SK-N-MC (cell line): ENCODE results near the gene SLCO3A1.

ENCODE experiments used
- DNase-seq: peaks from one replicate; pipeline ENCODE4 v3.0.0-alpha.2; 2011; ENCODE audit warnings: low read depth, low spot score
- H3K27ac ChIP-seq: fragments of 200-600 bp; sonication (generic); 2 replicates; pipeline ENCODE4 v1.5.1; 2016; ENCODE audit warnings: mixed run types
- H3K36me3 ChIP-seq: fragments of 200-600 bp; sonication (generic); 2 replicates; pipeline ENCODE4 v1.6.1; 2017; ENCODE audit warnings: antibody characterized with exemption, low read length, mixed read lengths; ENCODE audit not compliant: insufficient read depth
- H3K4me3 ChIP-seq: fragments of 200-600 bp; sonication (generic); 2 replicates; pipeline ENCODE4 v1.5.1; 2016
- H3K9ac ChIP-seq: fragments of 200-600 bp; sonication (generic); 2 replicates; pipeline ENCODE4 v1.8.0; 2017; ENCODE audit warnings: mixed run types, mixed read lengths; ENCODE audit not compliant: insufficient read length
- H3K9me3 ChIP-seq: fragments of 200-600 bp; sonication (generic); 2 replicates; pipeline ENCODE4 v1.6.1; 2017; ENCODE audit warnings: low read depth, mild to moderate bottlenecking, antibody characterized with exemption, low read length, moderate library complexity, mixed read lengths
- EZH2 ChIP-seq: fragments of 200-600 bp; sonication (generic); IDR thresholded peaks from one replicate; pipeline ENCODE4 v1.6.1; 2017; ENCODE audit warnings: antibody characterized with exemption
- FOXP2 ChIP-seq: optimal IDR thresholded peaks from 2 replicates; pipeline ENCODE3; 2011; ENCODE audit warnings: mild to moderate bottlenecking, moderate library complexity; ENCODE audit not compliant: insufficient read depth; ENCODE audit errors: extremely low read length, control extremely low read depth
- POLR2AphosphoS5 ChIP-seq: IDR thresholded peaks from 2 replicates; pipeline ENCODE4 v1.6.1; 2012; ENCODE audit warnings: mild to moderate bottlenecking, low read depth, low read length, borderline replicate concordance

Gene SLCO3A1

DNA sequence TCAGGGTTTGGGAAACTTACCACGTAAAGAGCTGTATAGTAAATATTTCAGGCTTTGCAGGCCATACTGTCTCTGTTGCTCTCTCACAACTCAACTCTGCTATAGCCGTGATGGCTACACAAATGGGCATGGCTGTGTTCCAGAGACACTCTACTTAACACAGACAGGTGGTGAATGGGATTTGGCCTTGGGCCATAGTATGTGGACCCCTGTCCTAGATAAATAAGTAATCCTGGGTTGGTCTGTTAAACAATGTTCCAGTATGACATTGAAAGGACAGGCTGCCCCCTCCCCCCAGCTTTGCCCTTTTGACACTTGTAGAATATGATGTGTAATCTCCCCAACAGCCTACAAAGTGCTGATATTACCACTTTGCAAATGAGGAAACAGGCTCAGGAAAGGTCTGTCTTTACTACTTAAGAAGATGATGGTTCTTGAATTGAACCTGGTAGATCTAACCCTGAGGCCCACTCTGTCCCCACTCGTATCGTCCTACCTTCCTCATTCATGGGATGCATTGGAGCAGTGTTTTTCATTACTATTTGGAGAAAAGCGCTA is 38.4 kb downstream of the SLCO3A1 start:
- H3K9ac ChIP-seq: no peak overlapping the region
- TF ChIP-seq FOXP2 (no peak), EZH2 (no peak), POLR2AphosphoS5 (no peak)
- DNase-seq: no peak
- no peaks in the 10 kb centered on the region for H3K36me3 ChIP-seq
- no peaks in the 10 kb centered on the region for H3K9me3 ChIP-seq
- H3K27ac ChIP-seq: no peak overlapping the region
- no peak overlapping the region for H3K4me3 ChIP-seq

DNA sequence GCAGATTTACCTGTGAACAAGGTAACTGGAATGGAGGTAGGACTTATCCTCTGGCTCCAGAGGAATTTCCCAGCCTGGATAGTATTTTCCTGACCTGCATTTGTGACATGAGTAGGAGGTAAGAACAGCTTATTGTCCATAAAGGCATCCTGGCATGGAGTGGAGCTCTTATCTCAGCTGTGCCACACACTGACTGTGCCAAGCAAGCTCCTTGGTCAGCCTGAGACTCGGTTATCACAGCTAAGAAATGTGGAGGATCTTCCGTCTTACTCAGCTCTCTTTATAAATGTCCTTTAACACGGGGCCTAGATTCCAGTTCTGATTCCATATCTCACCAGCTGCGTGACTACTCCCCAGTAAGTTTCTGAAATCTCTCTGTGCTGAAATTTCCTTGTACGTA is 38.9 kb downstream of the SLCO3A1 start:
- DNase-seq: no peak
- no peak overlapping the region for H3K4me3 ChIP-seq
- TF ChIP-seq POLR2AphosphoS5 (no peak), FOXP2 (no peak), EZH2 (no peak)
- no peaks in the 10 kb centered on the region for H3K9me3 ChIP-seq
- H3K9ac ChIP-seq: no peak overlapping the region
- H3K27ac ChIP-seq: no peak overlapping the region
- no peaks in the 10 kb centered on the region for H3K36me3 ChIP-seq

DNA sequence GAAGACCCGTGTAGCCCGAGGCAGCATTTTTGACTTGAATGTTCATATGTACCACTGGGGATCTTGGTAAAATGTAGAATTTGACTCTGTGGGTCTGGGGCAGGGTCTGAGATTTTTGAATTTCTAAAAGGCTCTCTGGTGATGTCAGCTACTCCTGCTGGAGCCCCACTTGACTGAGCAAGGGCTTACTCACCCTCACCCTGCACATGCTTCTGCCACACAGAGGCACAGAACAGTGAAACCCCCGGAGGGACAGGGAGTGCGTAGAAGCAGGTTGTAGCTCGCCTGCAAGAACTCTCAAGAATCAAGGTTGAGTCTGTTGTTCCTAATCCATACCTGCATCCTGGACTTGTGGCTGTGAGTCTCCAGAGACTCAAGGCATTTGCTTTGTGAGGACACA is 41.1 kb downstream of the SLCO3A1 start:
- Histone ChIP-seq H3K9ac (no peak overlapping the region), H3K27ac (no peak overlapping the region), H3K9me3 (no peaks in the 10 kb centered on the region), H3K36me3 (no peaks in the 10 kb centered on the region), H3K4me3 (no peak overlapping the region)
- TF ChIP-seq POLR2AphosphoS5 (no peak), EZH2 (no peak), FOXP2 (no peak)
- no peak for DNase-seq

DNA sequence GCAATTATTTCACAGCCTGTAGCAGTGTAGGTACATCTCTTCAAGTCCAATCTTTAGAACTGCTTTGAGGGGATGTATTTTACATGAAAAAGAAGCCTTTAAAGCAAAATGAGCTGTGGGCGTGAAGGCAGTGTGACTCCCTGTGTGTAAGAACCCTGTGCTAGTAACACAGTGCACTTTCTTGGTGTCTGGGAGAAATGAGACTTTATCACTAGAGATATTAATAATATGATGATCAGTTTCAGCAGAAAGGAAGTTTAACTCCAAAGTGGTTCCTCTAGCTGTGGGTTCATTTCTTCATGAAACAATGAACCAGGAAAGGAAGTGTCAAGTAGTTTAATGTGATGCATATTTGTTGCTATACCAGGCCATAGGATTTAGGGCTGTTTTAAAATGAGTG is 41.5 kb downstream of the SLCO3A1 start:
- H3K27ac ChIP-seq: no peak overlapping the region
- no peak for TF ChIP-seq FOXP2
- TF ChIP-seq EZH2: no peak
- no peak for TF ChIP-seq POLR2AphosphoS5

DNA sequence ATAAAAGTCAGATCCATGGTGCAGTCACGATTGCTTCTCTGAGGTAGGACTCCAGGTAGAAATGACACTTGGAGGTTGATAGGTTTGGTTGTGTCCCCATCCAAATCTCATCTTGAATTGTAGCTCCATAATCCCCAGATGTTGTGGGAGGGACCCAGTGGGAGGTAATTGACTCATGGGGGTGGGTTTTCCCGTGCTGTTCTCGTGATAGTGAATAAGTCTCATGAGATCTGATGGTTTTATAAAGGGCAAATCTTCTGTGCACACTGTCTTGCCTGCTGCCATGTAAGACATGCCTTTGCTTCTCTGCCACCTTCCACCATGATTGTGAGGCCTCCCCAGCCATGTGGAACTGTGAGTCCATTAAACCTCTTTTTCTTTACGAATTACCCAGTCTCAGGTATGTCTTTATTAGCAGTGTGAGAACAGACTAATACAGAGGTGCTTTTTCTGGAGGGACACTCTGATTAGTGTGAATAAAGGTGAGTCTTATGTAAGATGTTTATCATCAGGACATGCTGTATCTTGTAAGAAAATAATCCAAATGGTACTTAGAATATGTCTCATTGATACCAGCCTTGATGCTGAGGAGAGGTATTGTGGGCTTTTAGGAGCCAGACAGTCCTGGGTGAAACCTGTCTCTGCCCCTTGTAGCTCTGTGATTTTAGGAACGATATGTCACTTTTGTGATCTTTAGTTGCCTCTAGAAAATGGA is 43.0 kb downstream of the SLCO3A1 start:
- Histone ChIP-seq H3K9me3 (no peaks in the 10 kb centered on the region), H3K36me3 (no peaks in the 10 kb centered on the region), H3K9ac (no peak overlapping the region), H3K4me3 (no peak overlapping the region), H3K27ac (no peak overlapping the region)
- no peak for DNase-seq
- TF ChIP-seq POLR2AphosphoS5 (no peak), EZH2 (no peak), FOXP2 (no peak)

More for the DNA sequence above, 41.5 kb downstream of the SLCO3A1 start:
- no peaks in the 10 kb centered on the region for H3K36me3 ChIP-seq
- no peak overlapping the region for H3K4me3 ChIP-seq
- no peaks in the 10 kb centered on the region for H3K9me3 ChIP-seq
- no peak for DNase-seq
- H3K9ac ChIP-seq: no peak overlapping the region

DNA sequence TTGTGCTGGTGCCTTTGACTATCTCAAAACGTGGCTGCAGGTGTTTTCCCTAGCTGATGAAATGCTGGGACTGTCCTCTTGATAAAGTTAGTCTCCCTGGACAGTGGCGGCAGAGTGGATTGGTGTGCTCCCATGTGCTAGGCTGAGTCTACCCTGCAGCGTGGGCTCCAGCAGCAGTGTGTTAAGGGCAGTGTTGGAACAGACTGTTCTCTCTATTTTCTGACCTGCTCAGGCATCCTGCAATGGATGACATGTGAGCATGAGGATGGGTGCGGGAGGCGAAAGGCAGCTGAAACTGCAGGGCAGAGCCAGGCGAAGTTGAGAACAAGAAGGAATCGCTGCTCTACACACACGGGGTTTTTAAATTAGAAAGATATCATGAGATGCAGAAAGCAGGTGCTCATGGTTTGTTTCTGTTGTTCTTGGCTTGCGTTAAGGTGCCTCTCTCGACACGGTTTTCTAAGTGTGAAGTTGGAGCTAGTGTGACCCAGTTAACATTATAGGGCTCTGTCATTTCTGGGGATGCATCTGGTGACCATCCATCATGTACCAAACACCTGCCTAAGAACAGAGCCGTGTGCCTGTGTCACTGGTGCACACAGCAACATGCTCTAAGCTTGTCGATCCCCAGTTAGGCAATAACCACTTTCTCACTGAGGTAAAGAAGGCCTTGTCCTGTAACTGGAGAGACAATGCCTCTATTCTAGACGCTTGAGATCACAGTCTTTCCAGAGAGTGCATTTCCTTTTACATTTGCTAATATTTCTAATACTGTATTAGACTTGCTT is 44.3 kb downstream of the SLCO3A1 start:
- Histone ChIP-seq H3K4me3 (no peak overlapping the region), H3K36me3 (no peaks in the 10 kb centered on the region), H3K27ac (no peak overlapping the region), H3K9ac (no peak overlapping the region), H3K9me3 (no peaks in the 10 kb centered on the region)
- no peak for DNase-seq
- TF ChIP-seq EZH2: no peak

DNA sequence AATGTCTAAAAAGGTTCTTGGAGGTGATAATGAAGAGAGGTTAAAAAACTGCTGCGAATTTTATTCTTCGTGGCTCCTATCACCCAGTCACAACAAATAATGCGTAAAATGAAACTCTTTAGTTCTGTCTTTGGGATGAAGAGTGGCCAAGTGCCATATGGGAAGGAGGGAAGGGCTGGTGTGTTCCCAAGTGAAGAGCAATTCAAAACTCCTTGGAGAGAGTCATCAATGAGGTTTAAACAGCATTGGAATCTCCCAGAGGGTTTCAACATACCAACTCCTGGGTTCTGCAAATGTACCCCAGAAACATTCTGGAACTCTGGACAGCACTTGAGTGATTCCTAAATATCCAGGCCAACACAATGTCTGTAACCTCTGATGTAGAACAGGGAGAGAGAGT is 45.3 kb downstream of the SLCO3A1 start:
- H3K36me3 ChIP-seq: no peaks in the 10 kb centered on the region
- no peak for DNase-seq
- H3K4me3 ChIP-seq: no peak overlapping the region
- H3K9me3 ChIP-seq: no peaks in the 10 kb centered on the region
- no peak overlapping the region for H3K27ac ChIP-seq
- no peak for TF ChIP-seq FOXP2
- no peak for TF ChIP-seq EZH2
- no peak for TF ChIP-seq POLR2AphosphoS5
- H3K9ac ChIP-seq: no peak overlapping the region

DNA sequence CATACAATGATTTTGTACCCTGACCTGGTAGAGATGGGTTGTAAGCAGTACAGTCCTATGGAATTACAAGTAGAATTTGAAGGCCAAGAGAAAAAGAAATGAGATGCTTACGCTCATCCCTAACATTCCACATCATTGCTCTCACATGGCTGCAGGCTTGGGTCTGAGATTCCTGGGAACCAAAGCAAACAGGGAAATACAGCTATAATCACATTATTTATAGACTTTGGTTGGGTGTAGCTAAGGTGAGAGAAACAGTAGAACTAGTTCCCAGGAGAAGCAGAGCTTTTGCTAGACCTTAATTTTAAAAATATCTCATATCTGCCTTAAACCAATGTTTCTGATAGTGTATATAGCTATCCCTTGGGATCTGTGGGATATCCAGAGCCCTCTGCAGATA is 51.4 kb downstream of the SLCO3A1 start:
- Histone ChIP-seq H3K36me3 (no peaks in the 10 kb centered on the region), H3K9me3 (no peaks in the 10 kb centered on the region), H3K27ac (no peak overlapping the region), H3K4me3 (no peak overlapping the region), H3K9ac (no peak overlapping the region)
- TF ChIP-seq POLR2AphosphoS5 (no peak), EZH2 (no peak), FOXP2 (no peak)
- no peak for DNase-seq

DNA sequence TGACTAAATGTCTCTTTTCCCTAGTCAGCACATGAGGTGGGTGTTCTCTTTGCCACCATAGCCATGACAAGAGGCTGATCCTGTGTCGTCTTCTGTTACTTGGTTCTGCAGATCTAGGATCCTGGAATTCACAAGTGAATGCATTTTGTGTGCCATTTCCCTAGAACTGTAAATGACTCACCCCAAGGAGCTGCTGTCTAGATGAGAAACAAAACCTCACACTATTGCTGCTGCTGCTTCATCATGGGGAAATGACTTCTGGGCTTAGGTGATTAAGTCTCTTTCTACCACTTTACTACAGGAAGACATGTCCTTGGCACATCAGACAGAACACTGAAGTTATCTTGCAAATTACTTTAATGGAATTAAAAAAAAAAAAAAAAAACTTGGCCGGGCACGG is 54.9 kb downstream of the SLCO3A1 start:
- TF ChIP-seq POLR2AphosphoS5 (no peak), FOXP2 (no peak), EZH2 (no peak)
- Histone ChIP-seq H3K9me3 (no peaks in the 10 kb centered on the region), H3K4me3 (no peak overlapping the region), H3K9ac (no peak overlapping the region), H3K27ac (no peak overlapping the region), H3K36me3 (no peaks in the 10 kb centered on the region)
- no peak for DNase-seq
